HG03064 (cell line): Measurements from ENCODE around the gene DENND2C.

Source experiments
- ATAC-seq: cut with Tn5 transposase; IDR thresholded peaks from one replicate; pipeline ENCODE4 v1.9.1; 2021; ENCODE audit warnings: low read depth; ENCODE audit not compliant: unreplicated experiment

The DENND2C gene, protein sequence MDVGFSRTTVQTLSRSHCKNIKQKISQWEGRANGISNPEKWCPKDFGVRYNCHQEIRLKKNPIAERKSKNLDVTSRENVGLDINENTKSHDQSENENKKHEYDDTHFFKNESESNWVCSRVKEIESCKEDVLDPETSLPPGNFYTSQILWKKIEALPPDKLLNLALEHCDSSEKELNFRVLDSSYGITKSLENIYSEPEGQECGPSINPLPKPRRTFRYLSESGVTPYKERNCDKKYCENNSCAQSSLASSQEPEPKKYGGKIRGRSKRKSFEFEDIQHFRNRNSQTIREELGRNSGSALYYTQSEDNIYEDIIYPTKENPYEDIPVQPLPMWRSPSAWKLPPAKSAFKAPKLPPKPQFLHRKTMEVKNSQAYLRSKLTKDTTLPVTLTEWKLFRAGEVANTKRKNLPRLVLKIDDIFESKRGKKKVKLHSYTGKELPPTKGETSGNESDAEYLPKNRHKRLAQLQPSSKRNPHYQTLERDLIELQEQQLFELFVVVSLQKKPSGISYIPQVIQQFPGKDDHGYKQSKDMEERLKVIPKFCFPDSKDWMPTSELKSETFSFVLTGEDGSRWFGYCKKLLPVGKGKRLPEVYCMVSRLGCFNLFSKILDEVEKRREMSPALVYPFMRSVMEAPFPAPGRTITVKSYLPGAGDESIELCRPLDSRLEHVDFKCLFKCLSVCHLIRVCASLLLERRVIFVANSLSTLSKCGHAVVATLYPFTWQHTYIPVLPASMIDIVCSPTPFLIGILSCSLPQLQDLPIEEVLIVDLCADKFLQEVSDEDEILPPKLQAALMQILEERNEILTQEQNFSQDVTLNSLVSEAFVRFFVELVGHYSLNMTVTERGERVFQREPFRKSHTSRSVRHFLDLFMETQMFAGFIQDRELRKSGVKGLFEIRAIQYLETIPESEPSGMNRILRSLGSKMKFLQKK

DNA sequence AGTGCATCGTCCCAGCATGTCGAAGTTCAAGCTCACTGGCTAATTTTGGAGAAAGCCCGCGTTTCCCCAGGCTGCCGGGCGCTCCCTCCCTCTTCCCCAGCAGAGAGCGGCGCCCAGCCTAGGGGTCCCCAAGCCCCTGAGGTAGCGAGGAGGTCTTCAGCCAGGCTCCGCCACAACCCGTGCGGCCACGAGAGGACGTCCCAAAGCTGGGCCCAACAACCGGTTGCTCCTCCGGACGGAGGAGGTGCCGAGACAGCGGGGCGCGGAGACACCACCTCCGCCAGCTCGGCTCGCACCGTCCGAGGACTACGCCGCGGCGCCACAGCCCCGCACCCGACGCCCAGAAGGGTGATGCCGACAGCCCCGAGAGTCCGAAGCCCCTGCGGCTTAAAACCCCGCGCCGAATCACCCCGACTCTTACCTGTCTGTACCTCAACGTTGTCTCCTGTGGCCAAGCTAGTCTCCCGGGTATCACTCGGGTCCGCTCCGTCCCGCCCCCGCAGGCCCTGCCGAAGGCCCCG is at the start of gene DENND2C:
Gene DENND2C, minus strand, starts transcription at position 488 of the 521 bp plus-strand sequence. CDS start 44,065 bp downstream, outside the sequence.
- peak; percentile 47 for ATAC-seq

DNA sequence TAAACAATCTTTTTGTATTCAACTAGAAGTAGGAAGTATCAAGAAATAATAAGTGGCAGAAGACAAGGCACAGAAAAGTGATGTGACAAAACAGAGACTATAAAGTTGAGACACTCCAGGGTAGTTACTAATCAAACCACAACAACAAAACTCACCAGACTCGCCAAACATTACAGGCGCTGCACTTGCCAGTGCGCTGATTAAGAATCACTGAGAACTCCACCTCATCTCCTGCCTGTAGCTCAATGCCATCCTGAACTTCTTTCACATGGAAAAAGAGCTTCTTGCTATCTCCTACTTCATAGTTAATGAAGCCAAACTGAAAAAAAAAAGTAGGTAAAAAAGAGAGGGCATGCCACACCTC is 49.6 kb upstream of the DENND2C start:
- no peak for ATAC-seq

DNA sequence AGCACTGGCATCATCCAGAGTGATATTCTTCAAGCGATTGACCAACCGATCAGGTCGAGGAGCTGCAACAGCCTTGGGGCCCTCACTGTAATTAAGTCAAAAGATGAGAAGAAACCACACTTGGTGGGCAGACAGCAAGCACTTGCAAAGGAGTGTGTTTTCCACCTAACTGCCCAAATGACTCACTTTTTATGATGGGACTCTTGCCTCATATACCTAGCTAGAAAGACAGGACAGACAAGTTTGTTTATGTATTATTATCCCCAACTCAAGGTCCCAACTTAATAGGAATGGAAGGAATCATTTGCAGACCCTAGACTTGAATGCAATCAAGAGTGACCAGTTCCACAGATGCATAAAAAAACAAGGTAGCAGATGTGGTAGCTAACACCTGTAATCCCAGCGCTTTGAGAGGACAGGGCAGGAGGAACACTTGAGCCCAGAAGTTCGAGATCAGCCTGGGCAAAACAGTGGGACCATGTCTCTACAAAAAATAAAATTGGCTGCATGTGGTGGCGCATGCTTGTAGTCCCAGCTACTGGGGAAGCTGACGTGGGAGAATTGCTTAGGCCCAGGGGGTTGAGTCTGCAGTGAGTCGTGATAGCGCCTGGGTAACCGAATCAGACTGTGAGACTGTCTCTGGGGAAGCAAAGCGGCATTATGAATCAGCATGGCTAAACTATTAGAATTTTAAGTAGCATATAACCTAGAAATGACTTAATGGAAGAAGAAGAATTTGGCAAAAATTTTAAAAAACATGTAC is 49.0 kb upstream of the DENND2C start:
- no peak for ATAC-seq

DNA sequence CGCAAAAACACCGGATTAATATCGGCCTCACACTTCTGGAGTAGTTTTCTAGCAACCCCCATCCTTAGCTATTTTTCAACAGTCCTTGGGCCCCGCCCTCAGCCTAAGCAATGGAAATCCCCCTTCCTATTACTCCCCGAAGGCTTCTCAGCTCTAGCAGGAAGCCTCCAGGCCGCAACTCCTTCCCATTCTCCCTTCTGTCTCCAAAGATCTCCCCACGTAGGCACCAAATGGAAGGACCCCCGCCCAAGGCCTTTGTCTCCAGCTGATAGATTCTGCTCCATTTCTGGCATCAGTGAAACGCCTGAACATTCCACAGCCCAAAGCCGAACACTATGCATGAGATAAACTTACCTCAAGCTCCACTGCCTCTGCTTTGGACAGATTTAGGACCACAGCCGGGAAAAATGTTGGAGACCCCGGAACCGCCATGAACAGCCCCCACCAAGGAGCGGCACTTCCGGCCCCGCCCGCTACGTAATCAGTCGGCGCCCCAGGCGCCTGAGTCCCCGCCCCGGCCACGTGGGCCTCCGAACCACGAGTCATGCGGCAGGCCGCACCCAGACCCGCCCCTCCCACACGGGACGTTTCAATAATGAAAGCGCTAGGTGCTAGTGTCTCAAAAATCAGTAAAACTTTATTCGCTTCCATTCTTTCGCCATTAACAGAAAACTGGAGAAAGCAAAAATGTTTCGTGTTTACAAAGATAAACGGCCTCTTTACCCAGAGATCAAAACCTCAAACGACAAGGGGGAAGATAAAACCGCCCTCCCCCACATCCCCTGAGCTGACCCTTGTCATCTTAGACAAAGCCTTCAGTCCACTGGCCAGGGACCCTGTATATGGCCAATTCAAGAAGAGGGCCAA is 46.7 kb upstream of the DENND2C start, which contains the start of gene NRAS:
Gene NRAS, minus strand, starts transcription at position 468 of the 867 bp plus-strand sequence. CDS start 611 bp downstream, outside the sequence.
- ATAC-seq, result peak; percentile 88

DNA sequence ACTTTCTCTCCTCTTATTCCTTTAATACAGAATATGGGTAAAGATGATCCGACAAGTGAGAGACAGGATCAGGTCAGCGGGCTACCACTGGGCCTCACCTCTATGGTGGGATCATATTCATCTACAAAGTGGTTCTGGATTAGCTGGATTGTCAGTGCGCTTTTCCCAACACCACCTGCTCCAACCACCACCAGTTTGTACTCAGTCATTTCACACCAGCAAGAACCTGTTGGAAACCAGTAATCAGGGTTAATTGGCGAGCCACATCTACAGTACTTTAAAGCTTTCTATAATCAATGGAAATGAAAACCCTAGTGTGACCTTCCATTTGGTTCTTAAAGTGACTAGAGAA is 46.1 kb upstream of the DENND2C start:
- ATAC-seq, result no peak

DNA sequence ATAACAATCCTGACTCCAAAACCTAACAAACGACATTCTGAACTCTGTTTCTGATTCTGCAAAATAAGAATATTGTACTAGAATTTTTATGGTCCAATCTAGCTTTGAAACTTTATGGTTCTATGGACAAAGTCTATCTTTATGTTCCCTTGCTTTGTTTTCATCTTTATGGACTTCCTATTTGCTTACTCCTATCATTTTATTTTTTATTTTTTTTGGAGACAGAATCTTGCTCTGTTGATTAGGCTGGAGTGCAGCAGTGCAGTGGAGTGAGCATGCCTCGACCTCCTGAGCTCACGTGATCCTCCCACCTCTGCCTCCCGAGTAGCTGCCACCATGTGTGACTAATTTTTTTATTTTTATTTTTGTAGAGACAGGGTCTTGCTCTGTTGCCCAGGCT is 43.1 kb upstream of the DENND2C start:
- ATAC-seq, result no peak

DNA sequence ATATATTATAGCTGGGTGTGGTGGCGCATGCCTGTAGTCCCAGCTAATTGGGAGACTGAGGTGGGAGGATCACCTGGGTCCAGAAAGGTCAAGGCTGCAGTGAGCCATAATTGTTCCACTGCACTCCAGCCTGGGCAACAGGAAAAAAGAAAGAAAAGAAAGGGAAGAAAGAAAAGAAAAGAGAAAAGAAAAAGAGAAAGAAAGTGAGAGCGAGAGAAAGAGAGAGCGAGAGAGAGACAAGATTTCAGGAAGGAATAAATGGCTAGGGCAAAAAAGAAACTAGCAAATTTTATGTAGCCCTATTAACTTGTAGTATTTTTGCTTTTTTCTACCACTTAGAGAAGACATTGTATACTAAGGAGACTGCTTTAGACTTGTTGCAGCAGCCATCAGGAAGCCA is 40.5 kb upstream of the DENND2C start:
- no peak for ATAC-seq

DNA sequence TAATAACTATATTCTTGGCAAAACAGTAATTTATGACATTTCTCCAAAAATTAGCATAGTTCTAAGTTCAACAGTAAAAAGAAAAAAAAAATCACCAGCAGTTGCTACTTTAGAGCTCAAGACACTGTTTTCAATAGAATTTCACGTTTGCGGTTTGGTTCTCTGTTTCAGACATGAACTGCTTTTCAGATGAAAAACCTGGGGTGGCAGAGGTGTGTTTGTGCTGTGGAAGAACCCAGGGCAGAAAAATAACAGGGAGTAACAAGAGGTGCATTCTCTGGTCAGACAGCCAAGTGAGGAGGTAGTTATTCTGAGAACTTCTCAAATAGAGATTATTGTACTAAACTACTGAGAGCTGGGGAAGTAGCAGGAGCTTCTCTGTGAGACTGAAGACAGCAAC is 37.8 kb upstream of the DENND2C start:
- no peak for ATAC-seq

DNA sequence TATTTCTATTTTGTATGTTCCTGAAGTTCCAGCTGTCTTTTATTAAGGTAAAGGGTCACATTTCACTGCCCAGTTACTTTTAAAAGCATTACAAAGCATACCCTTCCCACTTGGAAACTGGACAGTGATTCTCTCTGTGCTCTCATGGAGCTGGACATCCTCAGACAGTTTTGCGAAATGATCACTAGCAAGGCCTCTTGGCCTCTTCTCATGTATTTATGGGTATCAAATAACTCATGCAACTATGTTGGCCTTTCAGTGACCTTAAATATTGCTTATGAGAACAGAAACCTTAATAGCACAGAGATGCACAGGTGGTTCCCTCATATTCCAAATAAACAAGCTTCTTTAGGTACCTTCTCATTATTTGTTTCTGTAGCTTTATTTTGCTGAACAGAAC is 33.4 kb upstream of the DENND2C start:
- no peak for ATAC-seq

DNA sequence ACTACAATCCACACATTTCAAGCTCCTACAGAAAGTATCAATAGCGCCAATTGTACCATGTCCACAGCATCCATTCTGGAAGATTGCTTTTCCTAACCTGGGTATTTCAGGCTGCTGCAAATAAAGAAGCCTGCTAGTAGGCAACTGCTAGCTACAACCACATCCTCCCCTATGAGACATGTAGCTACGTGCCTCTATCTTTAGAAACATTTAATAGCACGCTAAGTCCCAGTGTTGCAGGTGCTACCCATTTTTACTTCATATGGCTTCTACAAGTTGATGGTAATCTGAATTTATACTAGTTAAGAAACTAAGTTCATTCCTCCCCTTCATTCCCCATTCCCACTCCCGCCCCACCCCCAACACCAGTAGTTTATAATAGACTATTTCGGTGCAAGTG is 32.9 kb upstream of the DENND2C start:
- ATAC-seq, result no peak

DNA sequence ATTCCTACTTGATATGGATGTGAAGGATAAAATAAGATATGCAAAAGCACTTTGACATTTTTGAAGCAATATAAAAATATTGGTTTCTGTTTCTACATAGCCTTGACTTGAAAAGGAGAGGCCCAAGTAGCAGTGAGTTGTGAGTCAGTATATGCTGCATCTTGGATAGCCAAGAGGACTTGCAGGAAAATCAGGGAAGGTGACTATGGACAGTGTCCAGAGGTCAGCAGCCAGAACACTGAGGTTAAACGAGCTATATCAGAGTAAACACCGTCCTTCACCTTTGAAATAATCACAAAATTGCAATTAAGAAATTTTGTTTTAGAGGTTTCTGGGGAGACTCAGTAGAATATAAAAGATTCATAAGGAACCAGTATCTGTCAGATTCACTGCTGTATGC is 32.1 kb upstream of the DENND2C start:
- no peak for ATAC-seq

DNA sequence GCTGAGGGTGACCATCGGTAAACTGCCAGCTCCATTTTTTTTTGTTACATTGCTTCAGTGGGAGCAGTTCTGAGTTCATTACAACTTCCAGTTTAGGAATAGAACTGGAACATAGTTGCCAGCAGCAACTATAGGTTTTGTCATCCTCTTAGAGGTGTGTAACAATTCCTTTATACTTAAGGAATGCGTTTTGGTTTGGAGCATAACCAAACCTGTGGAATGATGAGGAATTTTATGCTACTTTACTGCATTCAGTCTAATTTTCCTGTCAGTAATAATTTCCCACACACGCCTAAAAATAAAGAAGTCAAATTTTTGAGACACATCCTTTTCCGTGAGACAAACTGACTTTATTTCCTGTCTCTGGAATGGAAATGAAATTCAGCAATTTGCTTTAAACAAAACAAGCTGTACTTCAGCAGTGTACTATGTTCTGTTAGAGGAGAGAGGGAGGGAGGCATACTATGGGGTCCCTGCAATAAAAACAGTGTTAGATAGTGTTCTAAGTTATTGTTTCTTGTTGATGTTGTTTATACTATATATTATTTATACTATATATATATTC is 30.3 kb upstream of the DENND2C start:
- ATAC-seq, result no peak

DNA sequence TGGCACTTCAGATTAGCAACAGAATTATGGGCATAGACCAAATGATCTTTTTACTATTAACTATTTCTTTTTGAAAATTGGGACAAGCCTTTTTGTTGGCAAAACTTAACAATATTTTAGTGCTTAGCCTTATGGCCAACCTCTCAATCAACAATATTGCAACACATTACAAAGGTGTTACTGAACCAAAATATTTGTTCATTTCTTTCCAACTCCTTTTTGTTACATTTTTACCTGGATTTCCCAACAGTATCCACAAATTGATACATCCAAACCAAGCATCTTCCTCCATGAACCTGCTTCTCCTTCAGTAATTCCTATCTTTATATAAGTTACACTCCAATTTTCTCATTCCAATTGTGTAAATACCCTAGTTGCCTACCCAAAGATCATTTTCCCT is 27.0 kb upstream of the DENND2C start:
- no peak for ATAC-seq

DNA sequence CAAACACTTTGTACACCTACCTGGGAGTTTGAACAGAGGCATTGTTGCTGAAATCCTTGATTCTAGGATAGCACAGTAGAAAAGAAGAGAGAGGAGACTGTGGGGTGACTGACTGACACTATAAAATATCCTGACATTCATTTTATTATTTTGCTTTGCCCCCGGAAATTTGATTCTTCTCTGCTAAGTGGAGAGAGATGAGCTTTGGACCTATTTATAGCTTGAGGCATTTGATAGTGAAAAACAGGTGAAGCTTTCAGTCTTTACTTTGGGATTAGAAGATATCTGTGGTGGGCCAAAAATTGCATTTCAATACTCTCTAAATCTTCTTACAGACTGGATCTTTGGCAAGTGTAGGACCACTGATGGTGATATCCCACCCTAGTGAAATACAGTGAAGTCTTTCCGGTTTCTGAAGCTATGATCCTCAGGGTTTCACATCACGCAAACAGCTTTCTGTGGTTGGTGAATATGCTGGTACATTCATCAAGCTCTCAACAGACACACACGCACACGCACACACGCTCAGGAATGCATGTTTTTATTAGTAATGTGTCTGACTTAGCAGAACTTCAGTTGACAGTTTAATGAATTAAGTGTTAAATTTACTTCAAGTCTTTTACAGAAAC is 25.7 kb upstream of the DENND2C start, which contains the start of gene AMPD1:
Gene AMPD1, minus strand, starts transcription at position 117 of the 629 bp plus-strand sequence. Its CDS starts 75 bp downstream, at position 42.
- no peak for ATAC-seq

DNA sequence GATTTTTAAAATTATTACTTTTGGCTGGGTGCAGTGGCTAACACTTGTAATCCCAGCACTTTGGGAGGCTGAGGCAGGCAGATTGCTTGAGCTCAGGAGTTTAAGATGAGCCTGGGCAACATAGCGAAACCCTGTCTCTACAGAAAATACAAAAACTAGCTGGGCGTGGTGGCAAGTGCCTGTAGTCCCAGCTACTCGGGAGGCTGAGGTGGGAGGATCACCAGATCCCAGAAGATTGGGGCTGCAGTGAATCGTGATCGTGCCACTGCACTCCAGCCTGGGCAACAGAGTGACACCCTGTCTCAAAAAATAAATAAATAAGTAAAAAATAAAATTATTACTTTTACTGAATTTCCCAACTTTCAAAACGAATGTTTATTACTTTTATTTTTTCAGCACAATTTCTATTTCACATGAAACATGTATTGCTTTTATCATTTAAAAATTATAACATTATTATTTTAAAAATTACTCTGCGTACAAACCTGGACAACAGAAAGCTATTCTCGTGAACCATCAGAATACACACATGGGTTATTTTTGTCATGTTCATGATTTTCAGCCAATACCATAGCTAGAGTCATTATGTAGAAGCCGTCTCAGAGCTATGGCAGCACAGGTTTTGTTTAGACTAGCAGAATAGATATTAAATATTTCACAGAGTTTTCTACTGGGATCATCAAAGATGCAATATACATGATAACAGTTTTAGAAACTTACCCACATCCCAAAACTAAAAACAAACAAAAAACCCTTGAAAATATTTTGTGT is 24.9 kb upstream of the DENND2C start:
- ATAC-seq, result no peak

DNA sequence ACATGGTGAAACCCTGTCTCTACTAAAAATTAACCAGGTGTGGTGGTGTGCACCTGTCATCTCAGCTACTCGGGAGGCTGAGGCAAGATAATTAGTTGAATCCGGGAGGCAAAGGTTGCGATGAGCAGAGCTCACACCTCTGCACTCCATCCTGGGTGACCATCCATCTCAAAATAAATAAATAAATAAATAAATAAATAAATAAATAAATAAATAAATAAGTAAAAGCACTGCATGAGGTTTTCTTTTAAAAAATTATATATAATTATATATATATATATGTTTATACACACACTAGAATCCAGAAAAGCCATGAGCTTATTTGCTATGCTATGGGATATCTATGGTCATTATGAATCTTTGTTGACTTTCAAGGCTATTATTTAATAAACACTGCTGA is 23.1 kb upstream of the DENND2C start:
- ATAC-seq, result no peak

DNA sequence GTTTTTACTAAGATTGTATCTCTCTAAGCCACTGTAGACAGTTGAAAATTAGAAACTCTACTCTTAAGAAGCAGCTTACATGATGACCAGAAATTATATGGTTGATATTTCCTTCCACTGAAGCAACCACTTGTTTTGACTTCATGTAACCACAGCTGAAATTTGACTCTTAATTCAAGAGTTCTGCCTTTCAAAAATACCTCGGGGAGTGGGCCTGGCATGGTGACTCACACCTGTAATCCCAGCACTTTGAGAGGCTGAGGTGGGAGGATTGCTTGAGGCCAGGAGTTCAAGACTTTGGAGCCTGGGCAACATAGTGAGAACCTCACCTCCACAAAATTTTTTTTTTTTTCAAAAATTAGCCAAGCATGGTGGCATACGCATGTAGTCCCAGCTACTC is 21.2 kb upstream of the DENND2C start:
- ATAC-seq, result no peak

DNA sequence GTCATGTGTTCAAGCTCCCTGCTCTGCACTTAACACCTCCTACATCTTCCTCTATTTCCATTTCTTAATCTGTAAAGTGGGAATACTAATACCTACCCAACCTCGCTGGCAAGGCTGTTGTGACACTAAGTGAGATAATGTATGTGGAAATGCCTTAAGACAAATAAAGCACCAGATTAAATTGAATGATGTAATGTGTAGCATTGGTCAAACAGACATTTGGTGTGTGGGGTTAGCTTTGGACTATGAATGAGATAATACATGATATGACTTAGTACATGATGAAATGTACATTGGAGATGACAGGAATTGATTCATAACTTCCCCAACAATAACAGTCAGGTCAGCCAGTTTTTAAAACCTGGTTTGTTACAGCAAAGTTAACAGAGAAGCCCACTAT is 20.3 kb upstream of the DENND2C start:
- ATAC-seq, result no peak
